GM21367 (cell line): ENCODE measurements around the gene ARHGAP26.

Experiments used
- ATAC-seq: cut with Tn5 transposase; IDR thresholded peaks from one replicate; pipeline ENCODE4 v1.9.1; 2021; ENCODE audit not compliant: unreplicated experiment

The ARHGAP26 gene

DNA sequence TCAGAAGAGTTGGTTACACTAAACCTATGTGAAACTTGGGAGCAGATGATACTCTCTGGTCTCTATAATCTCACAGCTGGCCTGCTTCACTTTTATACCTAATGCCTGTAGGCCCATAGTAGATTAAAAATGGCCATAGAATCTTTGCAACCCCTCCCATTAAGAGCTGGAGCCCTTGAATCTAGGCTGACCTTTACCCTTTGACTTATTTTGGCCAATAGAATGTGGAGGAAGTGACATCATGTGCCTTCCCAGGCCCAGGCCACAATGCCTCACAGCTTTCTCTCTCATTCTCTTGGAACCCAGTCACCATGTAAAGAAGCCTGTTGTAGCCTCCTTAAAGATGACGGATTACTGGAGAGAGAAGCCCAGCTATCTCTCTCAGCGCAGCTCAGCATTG, 382.3 kb downstream of the ARHGAP26 start:
- no peak for ATAC-seq

- no peak for ATAC-seq
Observed at GRCh38 chr5:143153332-143154119, 383.3 kb downstream of the ARHGAP26 start.

DNA sequence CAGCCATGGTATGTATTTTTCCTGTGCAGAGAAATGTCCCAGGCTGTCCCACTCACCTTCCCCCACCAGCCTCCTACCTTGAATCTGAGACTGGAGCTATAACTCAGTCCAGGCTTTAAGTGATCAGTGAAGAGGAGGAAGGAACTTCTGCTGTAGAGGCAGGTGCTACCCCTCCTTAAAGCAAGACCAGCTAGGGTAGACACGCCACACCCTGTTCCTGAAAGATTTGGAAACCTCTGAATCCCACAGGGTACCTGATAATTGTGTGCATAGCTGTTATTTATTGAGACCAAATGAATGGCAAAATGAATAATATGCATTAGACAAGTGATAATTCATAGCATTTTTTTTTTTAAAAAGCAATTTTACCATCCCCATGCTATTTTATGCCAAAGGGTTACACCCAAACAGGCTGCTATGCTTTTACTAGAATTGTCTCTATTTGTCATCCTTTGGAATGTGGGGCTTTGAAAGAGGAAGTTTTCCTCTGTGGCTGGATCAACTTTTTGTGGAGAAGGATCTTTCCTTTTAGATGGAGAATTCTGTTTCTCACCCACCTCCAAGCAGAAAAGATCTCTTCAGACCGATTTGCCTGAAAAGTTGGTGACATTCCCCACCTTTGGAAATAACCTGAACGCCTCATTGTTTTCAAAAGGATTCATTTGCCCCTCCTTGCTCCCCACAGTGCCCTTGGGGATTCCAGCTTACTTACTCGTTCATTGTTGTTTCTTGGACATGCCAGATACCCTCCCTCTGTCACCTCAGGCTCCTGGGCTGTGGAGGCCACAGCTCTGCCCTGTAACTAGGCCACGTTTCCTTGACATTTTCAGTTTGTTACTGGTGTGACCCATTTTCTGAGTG, 384.6 kb downstream of the ARHGAP26 start:
- no peak for ATAC-seq

DNA sequence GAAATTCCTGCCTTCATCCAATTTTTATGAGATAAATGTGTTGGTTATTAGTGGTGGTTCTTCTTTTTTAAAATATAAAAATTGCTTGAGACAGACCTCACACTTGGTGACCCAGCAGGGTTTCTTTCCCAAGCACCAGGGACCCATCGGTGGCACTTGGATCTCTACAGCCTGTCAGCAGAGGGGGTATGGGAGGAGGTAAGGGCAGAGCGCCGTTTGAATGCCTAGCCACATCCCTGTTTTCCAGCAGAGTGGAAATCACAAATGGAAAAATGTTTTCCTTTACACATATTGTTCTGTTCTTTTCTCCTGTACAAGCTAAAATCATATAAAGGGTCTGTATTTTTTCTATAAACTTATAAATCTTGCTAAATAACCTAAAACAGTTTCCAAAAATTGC, 385.3 kb downstream of the ARHGAP26 start:
- ATAC-seq, result no peak

- no peak for ATAC-seq
Observed at GRCh38 chr5:143156086-143156485, 385.9 kb downstream of the ARHGAP26 start.

DNA sequence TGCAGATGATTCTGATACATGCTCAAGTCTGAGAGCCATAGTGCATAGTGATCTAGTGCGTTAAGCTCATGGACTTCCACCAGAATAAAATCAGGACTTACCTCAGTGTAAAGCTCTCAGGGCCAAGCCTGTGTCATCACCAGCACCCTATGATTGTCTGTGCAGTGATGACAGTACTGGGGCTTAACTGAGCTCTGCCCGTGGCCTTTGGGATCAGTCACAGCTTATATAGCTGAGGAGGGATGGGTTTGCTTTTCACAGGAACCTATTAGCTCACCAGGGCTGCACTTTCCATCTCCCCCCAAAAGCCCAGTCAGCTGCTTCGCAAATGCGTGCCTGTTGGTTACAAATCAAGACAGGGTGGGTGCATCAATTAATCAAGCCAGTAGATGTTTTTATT, 386.4 kb downstream of the ARHGAP26 start:
- no peak for ATAC-seq

GRCh38 chr5:143159031-143159430, 388.9 kb downstream of the ARHGAP26 start:
- ATAC-seq, result no peak

DNA sequence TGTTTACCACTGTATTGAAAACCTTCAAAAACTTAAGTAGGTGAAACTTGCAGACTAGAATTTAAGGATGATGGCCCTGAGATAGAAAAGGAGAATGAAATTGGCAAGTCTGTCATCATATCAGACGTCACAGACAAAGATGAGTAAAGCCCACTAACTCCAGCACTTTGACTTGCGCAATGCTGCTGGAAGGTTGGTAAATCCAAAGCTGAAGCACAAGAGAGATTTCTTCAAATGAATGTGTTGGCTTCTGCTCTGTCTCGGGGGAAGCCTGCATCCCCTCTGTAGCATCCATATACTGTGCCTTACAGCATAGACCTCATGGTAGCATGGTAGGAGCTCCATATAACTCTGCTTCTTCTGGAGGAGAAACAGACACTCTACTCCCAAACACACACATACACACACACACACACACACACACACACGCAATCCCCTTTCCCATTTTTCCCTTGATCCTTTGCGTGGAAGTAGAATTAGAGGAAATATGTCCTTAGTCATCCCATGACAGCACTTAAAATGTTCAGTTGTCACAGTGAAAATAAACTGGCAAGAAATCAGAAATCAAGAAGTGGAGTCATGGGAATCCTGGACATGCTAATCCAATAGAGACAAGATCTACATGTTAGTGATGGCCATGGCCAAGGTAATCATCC, 391.8 kb downstream of the ARHGAP26 start:
- no peak for ATAC-seq

DNA sequence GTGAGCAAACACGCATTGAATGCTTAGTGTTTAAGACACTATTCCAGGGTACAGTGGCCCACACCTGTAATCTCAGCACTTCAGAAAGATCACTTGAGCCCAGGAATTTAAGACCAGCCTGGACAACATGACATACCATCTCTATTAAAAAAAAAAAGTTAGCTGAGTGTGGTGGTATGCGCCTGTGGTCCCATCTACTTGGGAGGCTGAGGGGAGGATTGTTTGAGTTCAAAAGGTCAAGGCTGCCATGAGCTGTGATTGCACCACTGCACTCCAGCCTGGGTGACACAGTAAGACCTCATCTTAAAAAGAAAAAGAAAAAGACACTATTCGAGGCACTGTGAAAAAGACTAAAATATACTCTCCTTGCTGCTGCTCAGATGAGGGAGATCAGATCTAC, 392.6 kb downstream of the ARHGAP26 start:
- no peak for ATAC-seq

DNA sequence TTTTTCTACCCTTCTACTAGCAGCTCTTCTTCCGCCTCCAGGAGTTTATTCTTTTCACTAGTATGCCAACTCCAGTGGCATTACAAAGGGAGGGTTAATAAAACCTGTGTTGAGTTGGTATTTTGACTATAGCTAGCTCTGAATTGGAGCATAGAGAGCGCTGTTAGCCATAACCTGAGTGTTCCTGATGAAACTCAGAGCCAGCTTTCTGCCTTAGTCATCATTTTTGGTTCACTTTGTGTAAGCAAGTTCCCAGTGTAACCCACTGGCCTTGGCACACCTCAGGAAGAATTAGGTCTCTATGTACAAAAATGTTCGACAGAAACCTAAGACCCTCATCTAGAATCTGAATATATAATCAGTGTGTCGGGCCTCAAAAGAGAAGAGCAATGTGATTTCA, 394.4 kb downstream of the ARHGAP26 start:
- no peak for ATAC-seq

GRCh38 chr5:143165049-143165880, 395.1 kb downstream of the ARHGAP26 start:
- ATAC-seq, result no peak

DNA sequence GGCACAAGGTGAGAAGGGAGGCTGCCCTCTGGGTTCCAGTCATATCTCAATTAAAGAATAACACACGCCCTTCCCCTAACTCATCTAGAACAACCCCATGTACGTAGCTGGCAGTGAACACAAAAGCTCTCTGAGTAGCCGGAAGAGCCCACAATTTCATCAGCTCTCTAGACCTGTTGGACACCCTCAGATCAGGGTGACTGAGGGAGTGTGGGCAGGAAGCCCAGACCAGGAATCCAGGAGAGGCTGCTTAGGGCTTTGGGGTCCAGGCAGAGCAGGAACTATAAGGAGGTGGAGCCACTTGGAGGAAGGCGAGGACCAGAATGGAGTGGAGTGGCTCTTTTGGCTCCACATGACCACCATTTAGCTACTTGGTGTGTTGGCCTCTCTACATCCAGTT, 395.9 kb downstream of the ARHGAP26 start:
- ATAC-seq, result no peak

GRCh38 chr5:143166661-143167420, 396.7 kb downstream of the ARHGAP26 start:
- no peak for ATAC-seq

DNA sequence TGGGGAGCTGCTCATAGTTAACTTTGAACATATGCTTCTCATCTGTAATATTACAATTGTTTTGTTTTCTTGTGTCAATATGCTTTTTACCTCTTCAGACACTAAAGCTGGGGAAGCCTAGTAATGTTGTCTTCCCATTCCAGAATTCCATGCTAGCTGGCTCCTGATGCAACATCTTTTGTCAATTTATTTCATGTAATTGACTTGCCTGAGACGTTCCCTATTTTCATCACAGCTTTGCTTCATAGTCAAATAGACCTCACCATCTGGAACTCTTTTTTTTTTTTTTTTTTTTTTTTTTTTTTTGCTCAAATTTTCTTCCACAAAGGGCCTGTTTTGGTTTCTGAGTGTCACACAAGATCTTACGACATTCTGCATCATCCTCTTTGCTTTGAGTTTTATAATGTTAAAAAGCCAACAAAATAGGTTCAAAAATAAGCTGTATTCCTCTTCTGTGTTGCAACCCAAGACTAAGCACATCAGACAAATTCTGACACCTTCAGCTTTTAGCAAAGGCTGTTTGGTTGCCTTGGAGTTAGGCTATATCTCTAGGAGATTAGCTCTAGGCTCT, 398.1 kb downstream of the ARHGAP26 start:
- ATAC-seq, result no peak

- no peak for ATAC-seq
Observed at GRCh38 chr5:143168921-143169810, 399.0 kb downstream of the ARHGAP26 start.

DNA sequence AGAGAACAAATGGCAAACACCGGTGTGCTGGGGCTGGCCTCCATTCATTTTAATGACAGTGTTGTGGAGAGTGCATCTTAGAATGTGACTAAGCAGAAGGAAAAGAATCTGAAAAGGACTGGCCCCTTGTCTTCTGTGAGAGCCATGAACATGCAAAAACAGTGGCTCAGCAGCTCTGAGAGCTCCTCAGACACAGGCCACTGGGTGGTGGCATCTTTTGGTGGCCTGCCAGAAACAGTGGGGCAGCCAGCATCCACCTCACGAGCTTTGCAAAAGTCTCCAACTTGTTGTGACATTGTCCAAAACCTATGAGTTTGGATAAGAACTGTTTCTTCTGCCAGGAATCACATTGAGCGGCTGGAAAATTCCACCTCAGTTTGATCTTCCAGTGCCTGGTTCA, 399.9 kb downstream of the ARHGAP26 start:
- no peak for ATAC-seq

DNA sequence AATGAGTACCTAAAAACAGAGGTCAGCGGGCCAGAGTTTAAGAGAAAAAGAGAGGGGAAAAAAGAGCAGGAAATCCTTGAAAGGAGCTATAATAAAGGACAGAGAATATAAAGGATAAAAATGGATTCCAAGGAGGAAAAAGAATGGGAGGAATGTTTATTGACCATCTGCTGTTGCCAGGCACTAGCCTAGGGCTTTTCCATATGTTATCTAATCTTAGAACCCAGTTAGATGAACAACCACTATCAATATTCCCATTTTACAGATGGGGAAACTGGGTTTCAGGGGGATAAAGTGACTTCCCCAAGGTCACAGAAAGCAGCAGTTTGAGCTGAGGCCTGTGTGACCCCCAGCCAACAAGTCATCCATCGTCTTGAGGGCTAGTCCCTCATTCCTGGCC, 400.8 kb downstream of the ARHGAP26 start:
- no peak for ATAC-seq

DNA sequence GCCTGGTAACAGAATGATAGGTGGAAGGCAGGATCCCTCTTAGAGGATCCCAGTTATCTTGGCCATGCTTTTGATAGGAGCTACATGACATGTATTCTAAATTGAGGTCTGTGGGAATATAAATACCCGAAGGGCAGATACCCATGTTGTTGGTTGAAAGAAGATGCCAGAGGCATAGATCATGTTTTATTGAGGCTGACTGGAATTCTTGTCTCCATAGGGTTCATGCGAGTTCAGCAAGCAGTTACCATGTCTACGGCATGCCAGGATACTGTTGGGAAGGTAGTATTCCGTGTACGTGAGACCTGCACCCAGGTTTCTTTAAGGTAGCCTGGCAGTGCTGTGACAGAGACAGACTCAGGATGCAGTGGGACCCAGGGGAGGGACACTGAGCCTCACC, 402.6 kb downstream of the ARHGAP26 start:
- ATAC-seq, result no peak
